Measurements from ENCODE around the gene TOB1. TPM values are rescaled to one million over a fixed set of nuclear protein-coding genes. Genes with fewer than 3 reads are reported as not detected.

Gene TOB1
- total RNA-seq, 1 experiment from 2014 or later: 67.9 TPM

GRCh38 chr17:50866950-50867362 lies 802 bp upstream of the TOB1 start:
- Histone ChIP-seq H3K4me1 (replicated peaks; ENCODE audit: insufficient read depth) (peaks cover 46% of the 10 kb centered on the region), H3K27me3 (ENCODE audit: insufficient read depth, low read depth) (no peaks in the 10 kb centered on the region), H3K27ac (peak overlapping the region; percentile 95), H3K4me2 (peak overlapping the region; percentile 94), H3K4me3 (peak overlapping the region; percentile 83), H3K9me2 (ENCODE audit: insufficient read depth) (no peaks in the 10 kb centered on the region), H3K36me3 (ENCODE audit: low read depth) (peaks cover 22% of the 10 kb centered on the region), H4K20me1 (ENCODE audit: insufficient read depth) (peaks cover 34% of the 10 kb centered on the region), H2AFZ (peak overlapping the region; percentile 82), H3F3A (ENCODE audit: insufficient read depth, low read depth) (peaks cover 54% of the 10 kb centered on the region), H3K9me3 (ENCODE audit: insufficient read depth, low read depth) (no peaks in the 10 kb centered on the region), H3K79me2 (ENCODE audit: low read depth) (peaks cover 60% of the 10 kb centered on the region)
- ChIA-PET CTCF (interaction anchor here (0.7 to 1.2 kb wide), 3 partner anchors 17 to 98 kb away, joined by 3 to 6 read pairs (median 5); no protein-coding TSS in a partner anchor), POLR2A (ENCODE audit: unreplicated experiment) (interaction anchor here (0.6 to 3.0 kb wide), 14 partner anchors 17 to 215 kb away, joined by 3 to 28 read pairs (median 6); no protein-coding TSS in a partner anchor)
- 0 out of 2 replicates have a peak, but pooled peaks have one; percentile 13 for TF ChIP-seq CTCF (conservative IDR thresholded peaks at IDR 0.05)
- no peak for TF ChIP-seq EZH2 (IDR thresholded peaks at IDR 0.05; ENCODE audit: low read depth)
- DNase-seq: no peak
- TSS peak; percentile 80 for BruUV-seq (replicated peaks)
- intact Hi-C loops (cut with micrococcal nuclease; ENCODE audit: unreplicated experiment): loop anchor here (1.0 kb wide), 4 partner anchors 17 to 83 kb away; no protein-coding TSS in a partner anchor

GRCh38 chr17:50865868-50866260 lies 290 bp downstream of the TOB1 start:
- Histone ChIP-seq H3K4me1 (replicated peaks; ENCODE audit: insufficient read depth) (peaks cover 52% of the 10 kb centered on the region), H3K4me2 (peak overlapping the region; percentile 93), H3K27ac (peak overlapping the region; percentile 64), H2AFZ (peak overlapping the region; percentile 66), H3K9me2 (ENCODE audit: insufficient read depth) (no peaks in the 10 kb centered on the region), H3K4me3 (peak overlapping the region; percentile 78), H4K20me1 (ENCODE audit: insufficient read depth) (peaks cover 45% of the 10 kb centered on the region), H3F3A (ENCODE audit: insufficient read depth, low read depth) (peaks cover 65% of the 10 kb centered on the region), H3K36me3 (ENCODE audit: low read depth) (peaks cover 33% of the 10 kb centered on the region), H3K79me2 (ENCODE audit: low read depth) (peaks cover 70% of the 10 kb centered on the region), H3K9me3 (ENCODE audit: insufficient read depth, low read depth) (no peaks in the 10 kb centered on the region), H3K27me3 (ENCODE audit: insufficient read depth, low read depth) (no peaks in the 10 kb centered on the region)
- DNase-seq: no peak
- BruUV-seq (replicated peaks): no TSS peak
- ChIA-PET POLR2A (ENCODE audit: unreplicated experiment) (interaction anchor here (0.5 to 3.0 kb wide), 12 partner anchors 10 to 828 kb away, joined by 3 to 28 read pairs (median 4); no protein-coding TSS in a partner anchor), CTCF (interaction anchor here (0.6 to 0.7 kb wide), 3 partner anchors 49 to 283 kb away, joined by 3 to 4 read pairs (median 3); no protein-coding TSS in a partner anchor)
- TF ChIP-seq CTCF (conservative IDR thresholded peaks at IDR 0.05) (no peak), EZH2 (IDR thresholded peaks at IDR 0.05; ENCODE audit: low read depth) (no peak)
- intact Hi-C loops (cut with micrococcal nuclease; ENCODE audit: unreplicated experiment): loop anchor here (1.0 kb wide), 2 partner anchors 38 to 84 kb away; no protein-coding TSS in a partner anchor

GRCh38 chr17:50865060-50865867 lies 890 bp downstream of the TOB1 start:
- ChIA-PET CTCF (interaction anchor here (0.6 to 0.7 kb wide), 2 partner anchors 50 to 102 kb away, joined by 3 to 4 read pairs; no protein-coding TSS in a partner anchor), POLR2A (ENCODE audit: unreplicated experiment) (interaction anchor here (0.6 to 3.0 kb wide), 4 partner anchors 19 to 286 kb away, joined by 3 to 28 read pairs (median 6); no protein-coding TSS in a partner anchor)
- Histone ChIP-seq H4K20me1 (ENCODE audit: insufficient read depth) (peaks cover 45% of the 10 kb centered on the region), H3F3A (ENCODE audit: insufficient read depth, low read depth) (peaks cover 70% of the 10 kb centered on the region), H3K4me1 (replicated peaks; ENCODE audit: insufficient read depth) (peaks cover 52% of the 10 kb centered on the region), H3K27me3 (ENCODE audit: insufficient read depth, low read depth) (no peaks in the 10 kb centered on the region), H3K9me3 (ENCODE audit: insufficient read depth, low read depth) (no peaks in the 10 kb centered on the region), H3K9me2 (ENCODE audit: insufficient read depth) (no peaks in the 10 kb centered on the region), H3K79me2 (ENCODE audit: low read depth) (peaks cover 71% of the 10 kb centered on the region), H3K36me3 (ENCODE audit: low read depth) (peaks cover 34% of the 10 kb centered on the region), H2AFZ (peak overlapping the region; percentile 66), H3K27ac (peak overlapping the region; percentile 64), H3K4me2 (peak overlapping the region; percentile 93), H3K4me3 (peak overlapping the region; percentile 78)
- TSS peak; percentile 55 for BruUV-seq (replicated peaks)
- intact Hi-C loops (cut with micrococcal nuclease; ENCODE audit: unreplicated experiment): no loop called here
- no peak for TF ChIP-seq EZH2 (IDR thresholded peaks at IDR 0.05; ENCODE audit: low read depth)
- no peak for TF ChIP-seq CTCF (conservative IDR thresholded peaks at IDR 0.05)
- peak; percentile 65 to 77 for DNase-seq

Data from PC-9 (cell line).